ENCODE results near the gene SLC13A5. TPM values are rescaled to one million over a fixed set of nuclear protein-coding genes. Genes with fewer than 3 reads are reported as not detected.

The SLC13A5 gene
- total and polyA plus RNA-seq, 10 of the 15 experiments (the other 5 are each of a cell fraction or from before 2014, with no cell fraction given): 0.23 TPM; not detected in 9

DNA sequence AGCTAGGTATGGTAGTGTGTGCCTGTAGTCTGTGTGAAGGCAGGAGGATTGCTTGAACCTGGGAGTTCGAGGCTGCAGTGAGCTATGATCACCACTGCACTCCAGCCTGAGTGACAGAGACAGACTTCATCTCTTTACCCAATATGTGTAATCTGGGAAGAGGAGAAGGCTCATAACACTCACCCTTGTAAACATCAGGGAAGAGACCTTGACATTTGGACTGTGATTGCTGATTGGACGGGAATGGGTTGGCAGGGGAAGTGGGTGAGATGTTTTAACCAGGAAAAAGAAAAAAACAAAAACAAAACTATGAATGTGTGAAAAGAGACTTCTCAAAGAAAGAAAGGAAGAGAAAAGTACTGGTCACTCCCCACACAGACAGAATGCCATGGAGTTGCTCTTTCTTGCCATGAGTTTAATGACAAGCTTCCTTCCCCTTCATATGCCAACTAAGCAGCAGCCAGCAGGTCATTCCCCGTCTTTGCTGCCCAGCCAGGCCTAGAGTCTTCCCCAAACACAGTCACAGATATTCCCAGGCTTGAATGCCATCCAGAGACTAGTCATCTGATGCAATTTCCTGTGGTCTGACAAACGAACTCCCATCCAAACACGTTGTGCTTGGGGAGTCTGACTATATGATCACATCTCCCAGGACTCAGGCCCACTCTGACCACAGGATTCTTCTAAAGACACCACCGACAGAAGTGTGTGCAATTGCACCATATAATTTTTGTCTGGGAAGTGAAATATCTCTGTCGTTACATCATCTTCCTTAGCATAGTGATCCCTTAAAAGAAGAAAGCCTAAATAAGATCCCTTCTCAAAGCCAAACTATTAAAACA is 39.1 kb upstream of the SLC13A5 start:
- ATAC-seq (no peak), DNase-seq (ENCODE audit: low read depth, low spot score) (no peak), FAIRE-seq (no peak)
- H3K79me2 ChIP-seq (ENCODE audit: control insufficient read depth, insufficient read depth, low read length): peaks cover 18% of the 10 kb centered on the region
- intact Hi-C loops (cut with micrococcal nuclease; ENCODE audit: unreplicated experiment): loop anchor here (10.0 kb wide), 2 partner anchors 87 to 263 kb away; partner anchors contain the start of gene RNASEK
- ChIA-PET CTCF (interaction anchor here (0.7 to 1.4 kb wide), 3 partner anchors 19 to 83 kb away, joined by 3 read pairs; no protein-coding TSS in a partner anchor), SMC1A (ENCODE audit: uncharacterized antibody, unreplicated experiment) (interaction anchor here (1.1 kb wide), 1 partner anchor 12 kb away, joined by 3 read pairs; no protein-coding TSS in a partner anchor), RAD21 (ENCODE audit: unreplicated experiment) (no interaction called here), POLR2A (no interaction called here)
- no peaks in the 10 kb centered on the region; a peak in 1 of 4 replicates for H3K36me3 ChIP-seq (ENCODE audit: control insufficient read depth in 2 of 2, insufficient read depth in 2 of 2, low read length in 1 of 2)
- peak overlapping the region; percentile 64 for H2AFZ ChIP-seq (ENCODE audit: control insufficient read depth, low read depth, low read length)
- no peaks in the 10 kb centered on the region for H3K9me3 ChIP-seq (replicated peaks; ENCODE audit: control insufficient read depth, insufficient read depth, low read length)
- no peak for TF ChIP-seq RELA (IDR thresholded peaks at IDR 0.05; ENCODE audit: borderline replicate concordance, partially characterized antibody)
- TF ChIP-seq, protein P1, sequence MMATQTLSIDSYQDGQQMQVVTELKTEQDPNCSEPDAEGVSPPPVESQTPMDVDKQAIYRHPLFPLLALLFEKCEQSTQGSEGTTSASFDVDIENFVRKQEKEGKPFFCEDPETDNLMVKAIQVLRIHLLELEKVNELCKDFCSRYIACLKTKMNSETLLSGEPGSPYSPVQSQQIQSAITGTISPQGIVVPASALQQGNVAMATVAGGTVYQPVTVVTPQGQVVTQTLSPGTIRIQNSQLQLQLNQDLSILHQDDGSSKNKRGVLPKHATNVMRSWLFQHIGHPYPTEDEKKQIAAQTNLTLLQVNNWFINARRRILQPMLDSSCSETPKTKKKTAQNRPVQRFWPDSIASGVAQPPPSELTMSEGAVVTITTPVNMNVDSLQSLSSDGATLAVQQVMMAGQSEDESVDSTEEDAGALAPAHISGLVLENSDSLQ (IDR thresholded peaks at IDR 0.05): 0 out of 2 replicates have a peak, but pooled peaks have one; percentile 18
- no peak overlapping the region for H3K4me3 ChIP-seq
- in situ Hi-C loops (cut with MboI): no loop called here
- peaks cover 15% of the 10 kb centered on the region for H3K4me1 ChIP-seq (ENCODE audit: control insufficient read depth, insufficient read depth, low read length)
- no peak overlapping the region for H3K9ac ChIP-seq (ENCODE audit: control insufficient read depth, insufficient read depth, low read length)
- 46% methylated on average over 7 of the region's 7 CpGs for WGBS (ENCODE audit: insufficient coverage, insufficient replicate concordance, low lambda C conversion rate, missing lambda C conversion rate)
- H3K27ac ChIP-seq (ENCODE audit: control insufficient read depth, insufficient read depth): peak overlapping the region; percentile 15; the same call in 1 of the 2 replicates
- no peak overlapping the region for H3K4me2 ChIP-seq (ENCODE audit: control insufficient read depth, insufficient read depth)
- no peaks in the 10 kb centered on the region for H3K27me3 ChIP-seq (replicated peaks in 1 of 2; ENCODE audit: control insufficient read depth in 2 of 2, insufficient read depth in 2 of 2, low read length in 1 of 2)
- H4K20me1 ChIP-seq (ENCODE audit: control insufficient read depth, insufficient read depth): no peaks in the 10 kb centered on the region
- BruUV-seq (replicated peaks): no TSS peak

DNA sequence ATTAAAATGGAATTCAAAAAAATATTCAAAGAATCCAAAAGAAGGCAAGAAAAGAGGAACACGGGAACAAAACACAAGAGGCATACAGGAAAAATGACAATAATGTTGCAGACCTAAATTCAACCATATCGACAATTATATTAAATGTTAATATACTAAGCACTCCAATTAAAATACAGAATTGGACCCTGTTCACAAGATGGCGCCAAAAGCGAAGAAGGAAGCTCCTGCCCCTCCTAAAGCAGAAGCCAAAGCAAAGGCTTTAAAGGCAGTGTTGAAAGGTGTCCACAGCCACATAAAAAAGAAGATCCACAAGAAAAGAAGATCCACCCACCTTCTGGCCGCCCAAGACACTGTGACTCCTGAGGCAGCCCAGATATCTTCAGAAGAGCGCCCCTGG is 36.4 kb upstream of the SLC13A5 start:
- Histone ChIP-seq H3K4me1 (ENCODE audit: control insufficient read depth, insufficient read depth, low read length) (peaks cover 8% of the 10 kb centered on the region), H4K20me1 (ENCODE audit: control insufficient read depth, insufficient read depth) (no peaks in the 10 kb centered on the region), H3K36me3 (ENCODE audit: control insufficient read depth in 2 of 2, insufficient read depth in 2 of 2, low read length in 1 of 2) (no peaks in the 10 kb centered on the region), H3K9me3 (replicated peaks; ENCODE audit: control insufficient read depth, insufficient read depth, low read length) (no peaks in the 10 kb centered on the region), H2AFZ (ENCODE audit: control insufficient read depth, low read depth, low read length) (no peak overlapping the region), H3K79me2 (ENCODE audit: control insufficient read depth, insufficient read depth, low read length) (no peaks in the 10 kb centered on the region), H3K27ac (ENCODE audit: control insufficient read depth, insufficient read depth) (no peak overlapping the region), H3K4me3 (no peak overlapping the region), H3K4me2 (ENCODE audit: control insufficient read depth, insufficient read depth) (no peak overlapping the region), H3K27me3 (replicated peaks in 1 of 2; ENCODE audit: control insufficient read depth in 2 of 2, insufficient read depth in 2 of 2, low read length in 1 of 2) (no peaks in the 10 kb centered on the region), H3K9ac (ENCODE audit: control insufficient read depth, insufficient read depth, low read length) (no peak overlapping the region)
- no peak for DNase-seq (ENCODE audit: low read depth, low spot score)
- no peak for FAIRE-seq
- 66% methylated on average over 6 of the region's 6 CpGs for WGBS (ENCODE audit: insufficient coverage, insufficient replicate concordance, low lambda C conversion rate, missing lambda C conversion rate)
- ChIA-PET CTCF (interaction anchor here (0.6 to 1.0 kb wide), 2 partner anchors 14 to 299 kb away, joined by 3 read pairs; no protein-coding TSS in a partner anchor), RAD21 (ENCODE audit: unreplicated experiment) (no interaction called here), SMC1A (ENCODE audit: uncharacterized antibody, unreplicated experiment) (no interaction called here), POLR2A (no interaction called here)
- in situ Hi-C loops (cut with MboI): no loop called here
- BruUV-seq (replicated peaks): no TSS peak
- no peak for TF ChIP-seq ZNF207 (IDR thresholded peaks at IDR 0.05; ENCODE audit: borderline replicate concordance)
- no peak for TF ChIP-seq TARDBP (IDR thresholded peaks at IDR 0.05; ENCODE audit: borderline replicate concordance)
- TF ChIP-seq, protein P2, sequence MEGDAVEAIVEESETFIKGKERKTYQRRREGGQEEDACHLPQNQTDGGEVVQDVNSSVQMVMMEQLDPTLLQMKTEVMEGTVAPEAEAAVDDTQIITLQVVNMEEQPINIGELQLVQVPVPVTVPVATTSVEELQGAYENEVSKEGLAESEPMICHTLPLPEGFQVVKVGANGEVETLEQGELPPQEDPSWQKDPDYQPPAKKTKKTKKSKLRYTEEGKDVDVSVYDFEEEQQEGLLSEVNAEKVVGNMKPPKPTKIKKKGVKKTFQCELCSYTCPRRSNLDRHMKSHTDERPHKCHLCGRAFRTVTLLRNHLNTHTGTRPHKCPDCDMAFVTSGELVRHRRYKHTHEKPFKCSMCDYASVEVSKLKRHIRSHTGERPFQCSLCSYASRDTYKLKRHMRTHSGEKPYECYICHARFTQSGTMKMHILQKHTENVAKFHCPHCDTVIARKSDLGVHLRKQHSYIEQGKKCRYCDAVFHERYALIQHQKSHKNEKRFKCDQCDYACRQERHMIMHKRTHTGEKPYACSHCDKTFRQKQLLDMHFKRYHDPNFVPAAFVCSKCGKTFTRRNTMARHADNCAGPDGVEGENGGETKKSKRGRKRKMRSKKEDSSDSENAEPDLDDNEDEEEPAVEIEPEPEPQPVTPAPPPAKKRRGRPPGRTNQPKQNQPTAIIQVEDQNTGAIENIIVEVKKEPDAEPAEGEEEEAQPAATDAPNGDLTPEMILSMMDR (IDR thresholded peaks at IDR 0.05 in 2 of 3, conservative IDR thresholded peaks at IDR 0.05 in 1 of 3; ENCODE audit: control insufficient read depth in 2 of 3, extremely low read depth in 1 of 3, insufficient read depth in 1 of 3, low read depth in 3 of 3, low read length in 3 of 3): peak in 1 of 3 experiments; percentile 1; a peak in 1 of 6 replicates
- TF ChIP-seq, protein P3, sequence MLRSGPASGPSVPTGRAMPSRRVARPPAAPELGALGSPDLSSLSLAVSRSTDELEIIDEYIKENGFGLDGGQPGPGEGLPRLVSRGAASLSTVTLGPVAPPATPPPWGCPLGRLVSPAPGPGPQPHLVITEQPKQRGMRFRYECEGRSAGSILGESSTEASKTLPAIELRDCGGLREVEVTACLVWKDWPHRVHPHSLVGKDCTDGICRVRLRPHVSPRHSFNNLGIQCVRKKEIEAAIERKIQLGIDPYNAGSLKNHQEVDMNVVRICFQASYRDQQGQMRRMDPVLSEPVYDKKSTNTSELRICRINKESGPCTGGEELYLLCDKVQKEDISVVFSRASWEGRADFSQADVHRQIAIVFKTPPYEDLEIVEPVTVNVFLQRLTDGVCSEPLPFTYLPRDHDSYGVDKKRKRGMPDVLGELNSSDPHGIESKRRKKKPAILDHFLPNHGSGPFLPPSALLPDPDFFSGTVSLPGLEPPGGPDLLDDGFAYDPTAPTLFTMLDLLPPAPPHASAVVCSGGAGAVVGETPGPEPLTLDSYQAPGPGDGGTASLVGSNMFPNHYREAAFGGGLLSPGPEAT (IDR thresholded peaks at IDR 0.05; ENCODE audit: low read depth): no peak
- no peak for ATAC-seq
- intact Hi-C loops (cut with micrococcal nuclease; ENCODE audit: unreplicated experiment): no loop called here
